ENCODE data around the gene CAPNS1.

DNA sequence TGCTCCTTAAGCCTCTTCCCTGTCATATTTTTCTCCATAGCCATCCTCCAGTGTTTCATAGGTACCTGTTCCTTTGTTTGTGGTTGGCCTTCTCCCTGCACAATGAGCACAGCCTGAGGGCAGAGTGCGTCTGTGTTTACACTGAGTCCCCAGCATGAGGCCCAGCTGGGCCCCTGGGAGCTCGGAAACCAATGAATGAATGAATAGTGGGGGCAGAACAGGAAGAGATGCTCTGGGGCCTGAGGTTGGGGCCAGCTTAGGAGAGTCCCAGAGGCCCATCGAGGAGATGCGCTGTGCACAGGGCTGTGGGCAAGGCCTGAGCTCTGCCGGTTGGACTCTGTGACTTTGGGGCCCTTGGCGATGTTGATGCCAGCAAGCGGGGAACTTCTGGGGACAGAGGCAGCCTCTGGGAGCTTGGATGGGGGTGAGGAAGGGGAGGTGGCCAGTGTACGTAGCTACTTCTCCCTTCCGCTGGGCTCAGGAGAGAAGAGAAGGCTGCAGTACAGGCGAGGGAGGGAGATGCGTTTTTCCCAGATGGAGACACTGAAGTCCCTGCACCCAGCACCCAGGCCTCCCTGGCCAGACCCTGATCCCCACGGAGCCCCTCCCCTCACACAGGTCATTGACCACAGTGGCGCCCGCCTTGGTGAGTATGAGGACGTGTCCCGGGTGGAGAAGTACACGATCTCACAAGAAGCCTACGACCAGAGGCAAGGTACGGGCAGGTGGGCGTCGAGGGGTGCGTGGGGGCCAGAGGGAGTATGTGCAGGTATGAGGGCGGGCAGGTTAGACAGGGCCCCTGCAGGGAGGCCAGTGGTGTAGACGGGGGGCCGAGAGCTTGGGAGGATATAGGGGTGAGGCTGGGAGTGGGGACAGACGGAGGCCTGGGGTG lies 19.5 kb upstream of the CAPNS1 start:
- TF ChIP-seq ISL2 (CRISPR knock-in tag; IDR thresholded peaks at IDR 0.05) (peak; percentile 25; the same call in 1 of the 2 replicates), KDM1A (CRISPR knock-in tag; IDR thresholded peaks at IDR 0.05) (peak; percentile 85), ZNF333 (CRISPR knock-in tag; IDR thresholded peaks at IDR 0.05; ENCODE audit: borderline replicate concordance) (no peak), CHCHD3 (CRISPR knock-in tag; IDR thresholded peaks at IDR 0.05) (no peak), SP5 (CRISPR knock-in tag; IDR thresholded peaks at IDR 0.05; ENCODE audit: borderline replicate concordance, low read depth) (peak; percentile 36; the same call in 1 of the 2 replicates), YY1 (IDR thresholded peaks at IDR 0.05; ENCODE audit: insufficient read depth, insufficient replicate concordance, low read depth, low read length) (peak; percentile 56), PAF1 (CRISPR knock-in tag; IDR thresholded peaks at IDR 0.05) (no peak), ZNF605 (CRISPR knock-in tag; IDR thresholded peaks at IDR 0.05) (no peak), CBX1 (IDR thresholded peaks at IDR 0.05; ENCODE audit: low read depth) (no peak)
- TF ChIP-seq, protein P1, sequence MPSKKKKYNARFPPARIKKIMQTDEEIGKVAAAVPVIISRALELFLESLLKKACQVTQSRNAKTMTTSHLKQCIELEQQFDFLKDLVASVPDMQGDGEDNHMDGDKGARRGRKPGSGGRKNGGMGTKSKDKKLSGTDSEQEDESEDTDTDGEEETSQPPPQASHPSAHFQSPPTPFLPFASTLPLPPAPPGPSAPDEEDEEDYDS (CRISPR knock-in tag; IDR thresholded peaks at IDR 0.05): peak; percentile 84
- TF ChIP-seq, protein P2, sequence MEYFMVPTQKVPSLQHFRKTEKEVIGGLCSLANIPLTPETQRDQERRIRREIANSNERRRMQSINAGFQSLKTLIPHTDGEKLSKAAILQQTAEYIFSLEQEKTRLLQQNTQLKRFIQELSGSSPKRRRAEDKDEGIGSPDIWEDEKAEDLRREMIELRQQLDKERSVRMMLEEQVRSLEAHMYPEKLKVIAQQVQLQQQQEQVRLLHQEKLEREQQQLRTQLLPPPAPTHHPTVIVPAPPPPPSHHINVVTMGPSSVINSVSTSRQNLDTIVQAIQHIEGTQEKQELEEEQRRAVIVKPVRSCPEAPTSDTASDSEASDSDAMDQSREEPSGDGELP (IDR thresholded peaks at IDR 0.05; ENCODE audit: borderline replicate concordance, low read depth): peak; percentile 96
- TF ChIP-seq, protein P3, sequence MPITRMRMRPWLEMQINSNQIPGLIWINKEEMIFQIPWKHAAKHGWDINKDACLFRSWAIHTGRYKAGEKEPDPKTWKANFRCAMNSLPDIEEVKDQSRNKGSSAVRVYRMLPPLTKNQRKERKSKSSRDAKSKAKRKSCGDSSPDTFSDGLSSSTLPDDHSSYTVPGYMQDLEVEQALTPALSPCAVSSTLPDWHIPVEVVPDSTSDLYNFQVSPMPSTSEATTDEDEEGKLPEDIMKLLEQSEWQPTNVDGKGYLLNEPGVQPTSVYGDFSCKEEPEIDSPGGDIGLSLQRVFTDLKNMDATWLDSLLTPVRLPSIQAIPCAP (CRISPR knock-in tag; IDR thresholded peaks at IDR 0.05; ENCODE audit: low read depth): no peak
- TF ChIP-seq, protein P4, sequence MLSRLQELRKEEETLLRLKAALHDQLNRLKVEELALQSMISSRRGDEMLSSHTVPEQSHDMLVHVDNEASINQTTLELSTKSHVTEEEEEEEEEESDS (CRISPR knock-in tag; IDR thresholded peaks at IDR 0.05; ENCODE audit: borderline replicate concordance): no peak; the same call in 1 of the 2 replicates

All from HepG2 (cell line).